ENCODE data around the gene GPR161. TPM values are rescaled to one million over a fixed set of nuclear protein-coding genes. Genes with fewer than 3 reads are reported as not detected.
A peak's percentile ranks its signal among the peaks of the same experiment; 100 is the strongest.

Gene GPR161
- total and polyA plus RNA-seq, 9 of the 15 experiments (the other 6 are each of a cell fraction or from before 2014, with no cell fraction given) = 0.15 to 2.4 (median 0.76) TPM

- intact Hi-C loops (cut with micrococcal nuclease) = no loop called here
- BruUV-seq (replicated peaks) = no TSS peak
- FAIRE-seq = no peak
- no peaks in the 10 kb centered on the region for H3K9me3 ChIP-seq (replicated peaks; ENCODE audit: control insufficient read depth, insufficient read depth, low read depth, low read length)
- H3K36me3 ChIP-seq (ENCODE audit: control insufficient read depth, insufficient read depth, low read length) = no peaks in the 10 kb centered on the region
- H3K9ac ChIP-seq (ENCODE audit: insufficient read depth in 1 of 2, low read depth in 2 of 2, low read length in 2 of 2) = no peak overlapping the region
- no peaks in the 10 kb centered on the region for H3K27me3 ChIP-seq (ENCODE audit: control insufficient read depth in 2 of 2, insufficient read depth in 2 of 2, low read length in 2 of 2)
- no peaks in the 10 kb centered on the region for H4K20me1 ChIP-seq (replicated peaks; ENCODE audit: control insufficient read depth, insufficient read depth, low read length)
- in situ Hi-C loops (cut with MboI) = no loop called here
- H3K4me3 ChIP-seq = no peak overlapping the region
- peak; percentile 16 to 50 (median 44) for DNase-seq (ENCODE audit: extremely low read depth in 1 of 4, low spot score in 3 of 4)
- H3K4me1 ChIP-seq (replicated peaks in 1 of 2; ENCODE audit: control insufficient read depth in 2 of 2, insufficient read depth in 2 of 2, low read length in 2 of 2) = peaks cover 0 to 5% of the 10 kb centered on the region in 2 experiments; a peak in 1 of 5 replicates
- no peaks in the 10 kb centered on the region for H3K9me1 ChIP-seq (ENCODE audit: control insufficient read depth, insufficient read depth, low read length)
- ChIA-PET POLR2A (interaction anchor here (0.7 kb wide), 1 partner anchor 15 kb away, joined by 4 read pairs; no protein-coding TSS in a partner anchor), CTCF (ENCODE audit: low intra/inter-chr PET ratio) (no interaction called here)
- ATAC-seq = peak; percentile 79
- H2AFZ ChIP-seq (ENCODE audit: low read depth, low read length) = peak overlapping the region; percentile 93
- H3K4me2 ChIP-seq (ENCODE audit: insufficient read depth, low read length) = no peak overlapping the region
- no peaks in the 10 kb centered on the region for H3K79me2 ChIP-seq (ENCODE audit: control insufficient read depth, insufficient read depth, low read length)
- 64% methylated on average over 5 of the region's 7 CpGs for WGBS (ENCODE audit: insufficient coverage, low coverage, missing lambda C conversion rate)
- no peak overlapping the region for H3K27ac ChIP-seq (ENCODE audit: extremely low read depth, low read depth, low read length)
- TF ChIP-seq SAFB (IDR thresholded peaks at IDR 0.05; ENCODE audit: borderline replicate concordance, low read depth, low read length) (no peak), GABPA (tag; conservative IDR thresholded peaks at IDR 0.05; ENCODE audit: low read depth) (peak; percentile 60), ZNF395 (CRISPR knock-in tag; IDR thresholded peaks at IDR 0.05) (peak; percentile 65; the same call in 1 of the 2 replicates), HDGF (IDR thresholded peaks at IDR 0.05) (0 out of 2 replicates have a peak, but pooled peaks have one; percentile 38), ZNF143 (CRISPR knock-in tag; IDR thresholded peaks at IDR 0.05) (no peak), NFATC3 (IDR thresholded peaks at IDR 0.05) (no peak), RAD21 (CRISPR knock-in tag; conservative IDR thresholded peaks at IDR 0.05 in 1 of 2, IDR thresholded peaks at IDR 0.05 in 1 of 2) (no peak), E2F1 (CRISPR knock-in tag; IDR thresholded peaks at IDR 0.05) (no peak), NFE2 (IDR thresholded peaks at IDR 0.05; ENCODE audit: low read depth) (no peak), BHLHE40 (IDR thresholded peaks at IDR 0.05; ENCODE audit: low read length) (no peak), CREB1 (IDR thresholded peaks at IDR 0.05) (no peak), CREB1 (CRISPR knock-in tag; IDR thresholded peaks at IDR 0.05) (no peak), OTX1 (CRISPR knock-in tag; IDR thresholded peaks at IDR 0.05) (no peak), ZFX (CRISPR knock-in tag; IDR thresholded peaks at IDR 0.05) (peak; percentile 53), ZNF584 (CRISPR knock-in tag; IDR thresholded peaks at IDR 0.05; ENCODE audit: low read depth) (peak; percentile 51; the same call in 1 of the 2 replicates)
- TF ChIP-seq, protein P1, sequence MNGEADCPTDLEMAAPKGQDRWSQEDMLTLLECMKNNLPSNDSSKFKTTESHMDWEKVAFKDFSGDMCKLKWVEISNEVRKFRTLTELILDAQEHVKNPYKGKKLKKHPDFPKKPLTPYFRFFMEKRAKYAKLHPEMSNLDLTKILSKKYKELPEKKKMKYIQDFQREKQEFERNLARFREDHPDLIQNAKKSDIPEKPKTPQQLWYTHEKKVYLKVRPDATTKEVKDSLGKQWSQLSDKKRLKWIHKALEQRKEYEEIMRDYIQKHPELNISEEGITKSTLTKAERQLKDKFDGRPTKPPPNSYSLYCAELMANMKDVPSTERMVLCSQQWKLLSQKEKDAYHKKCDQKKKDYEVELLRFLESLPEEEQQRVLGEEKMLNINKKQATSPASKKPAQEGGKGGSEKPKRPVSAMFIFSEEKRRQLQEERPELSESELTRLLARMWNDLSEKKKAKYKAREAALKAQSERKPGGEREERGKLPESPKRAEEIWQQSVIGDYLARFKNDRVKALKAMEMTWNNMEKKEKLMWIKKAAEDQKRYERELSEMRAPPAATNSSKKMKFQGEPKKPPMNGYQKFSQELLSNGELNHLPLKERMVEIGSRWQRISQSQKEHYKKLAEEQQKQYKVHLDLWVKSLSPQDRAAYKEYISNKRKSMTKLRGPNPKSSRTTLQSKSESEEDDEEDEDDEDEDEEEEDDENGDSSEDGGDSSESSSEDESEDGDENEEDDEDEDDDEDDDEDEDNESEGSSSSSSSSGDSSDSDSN (IDR thresholded peaks at IDR 0.05; ENCODE audit: borderline replicate concordance in 1 of 2, low read depth in 2 of 2, low read length in 2 of 2) = no peak
Observed at GRCh38 chr1:168170564-168171508, 34.1 kb upstream of the GPR161 start.

Measured in K562 (cell line).